ENCODE results near the gene CTBP2. TPM values are rescaled to one million over a fixed set of nuclear protein-coding genes. Genes with fewer than 3 reads are reported as not detected.

CTBP2 gene
- total RNA-seq, 2 donors from 2014 or later = 26.0 to 36.0 TPM

DNA sequence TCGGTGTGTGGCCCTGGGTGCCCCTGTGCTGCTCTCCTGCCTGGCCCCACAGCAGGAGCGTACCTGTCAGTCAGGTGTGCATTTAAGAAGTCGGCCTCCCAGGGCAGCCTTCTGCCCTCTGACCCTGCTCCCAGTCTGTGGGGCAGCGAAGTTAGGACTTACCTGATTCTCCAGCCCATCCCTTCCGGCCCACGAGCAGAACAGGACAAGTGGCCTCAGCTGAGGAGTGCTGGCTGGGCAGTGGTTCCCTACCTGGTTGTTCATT, 24.7 kb downstream of the CTBP2 start:
- H3K36me3 ChIP-seq = no peaks in the 10 kb centered on the region
- H3K27ac ChIP-seq = no peak overlapping the region
- H3K9me3 ChIP-seq = no peaks in the 10 kb centered on the region
- no peak for DNase-seq (ENCODE audit: low spot score)
- peaks cover 0 to 58% of the 10 kb centered on the region in 2 donors for H3K4me1 ChIP-seq
- no peak overlapping the region for H3K4me3 ChIP-seq
- TF ChIP-seq, protein P1, sequence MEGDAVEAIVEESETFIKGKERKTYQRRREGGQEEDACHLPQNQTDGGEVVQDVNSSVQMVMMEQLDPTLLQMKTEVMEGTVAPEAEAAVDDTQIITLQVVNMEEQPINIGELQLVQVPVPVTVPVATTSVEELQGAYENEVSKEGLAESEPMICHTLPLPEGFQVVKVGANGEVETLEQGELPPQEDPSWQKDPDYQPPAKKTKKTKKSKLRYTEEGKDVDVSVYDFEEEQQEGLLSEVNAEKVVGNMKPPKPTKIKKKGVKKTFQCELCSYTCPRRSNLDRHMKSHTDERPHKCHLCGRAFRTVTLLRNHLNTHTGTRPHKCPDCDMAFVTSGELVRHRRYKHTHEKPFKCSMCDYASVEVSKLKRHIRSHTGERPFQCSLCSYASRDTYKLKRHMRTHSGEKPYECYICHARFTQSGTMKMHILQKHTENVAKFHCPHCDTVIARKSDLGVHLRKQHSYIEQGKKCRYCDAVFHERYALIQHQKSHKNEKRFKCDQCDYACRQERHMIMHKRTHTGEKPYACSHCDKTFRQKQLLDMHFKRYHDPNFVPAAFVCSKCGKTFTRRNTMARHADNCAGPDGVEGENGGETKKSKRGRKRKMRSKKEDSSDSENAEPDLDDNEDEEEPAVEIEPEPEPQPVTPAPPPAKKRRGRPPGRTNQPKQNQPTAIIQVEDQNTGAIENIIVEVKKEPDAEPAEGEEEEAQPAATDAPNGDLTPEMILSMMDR (IDR thresholded peaks at IDR 0.05) = no peak
- H3K27me3 ChIP-seq = no peaks in the 10 kb centered on the region

DNA sequence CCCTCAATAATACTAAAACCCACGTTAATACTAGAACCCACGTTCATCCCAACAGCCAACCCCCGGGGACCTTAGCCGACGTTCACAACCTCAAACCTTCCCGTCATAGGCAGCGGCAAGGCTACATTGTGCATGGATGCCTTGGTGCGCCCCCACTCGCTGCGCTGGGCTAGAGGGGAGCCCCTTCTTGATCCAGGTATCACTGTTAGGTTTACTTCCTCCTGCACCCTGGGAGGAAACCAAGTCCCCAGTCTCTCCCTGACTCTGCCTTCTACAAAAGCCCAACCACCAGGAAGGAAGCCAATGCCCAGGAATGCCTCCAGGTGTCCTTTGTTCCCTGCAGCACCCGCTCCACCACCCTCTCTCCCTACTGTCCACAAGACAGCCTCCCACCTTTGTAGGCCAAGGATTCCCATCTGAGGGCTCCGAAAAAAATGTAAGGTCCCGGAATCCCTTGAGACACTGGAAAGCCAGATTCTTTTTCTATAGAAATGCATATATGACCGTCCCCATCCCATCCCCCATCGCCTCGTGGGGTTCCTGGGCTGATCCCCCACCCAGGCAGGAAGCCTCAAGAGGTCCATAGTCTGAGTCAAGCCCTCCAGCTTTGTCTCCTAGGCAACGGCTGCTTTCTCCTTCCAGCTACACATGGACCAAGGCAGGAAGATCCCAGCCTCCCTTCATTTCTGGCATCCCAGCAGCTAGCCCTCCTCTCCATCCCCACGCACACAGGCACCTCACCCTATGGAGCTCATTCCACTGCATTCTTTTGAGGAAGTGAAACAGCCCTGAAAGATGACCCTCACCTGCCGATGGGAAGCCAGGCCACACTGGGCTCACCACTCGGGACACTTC, 25.2 kb downstream of the CTBP2 start:
- peaks cover 0 to 59% of the 10 kb centered on the region in 2 donors for H3K4me1 ChIP-seq
- H3K27me3 ChIP-seq = no peaks in the 10 kb centered on the region
- H3K36me3 ChIP-seq = no peaks in the 10 kb centered on the region
- TF ChIP-seq, protein P1 (IDR thresholded peaks at IDR 0.05) = no peak
- no peaks in the 10 kb centered on the region for H3K9me3 ChIP-seq
- H3K27ac ChIP-seq = no peak overlapping the region
- no peak overlapping the region for H3K4me3 ChIP-seq
- no peak for DNase-seq (ENCODE audit: low spot score)

DNA sequence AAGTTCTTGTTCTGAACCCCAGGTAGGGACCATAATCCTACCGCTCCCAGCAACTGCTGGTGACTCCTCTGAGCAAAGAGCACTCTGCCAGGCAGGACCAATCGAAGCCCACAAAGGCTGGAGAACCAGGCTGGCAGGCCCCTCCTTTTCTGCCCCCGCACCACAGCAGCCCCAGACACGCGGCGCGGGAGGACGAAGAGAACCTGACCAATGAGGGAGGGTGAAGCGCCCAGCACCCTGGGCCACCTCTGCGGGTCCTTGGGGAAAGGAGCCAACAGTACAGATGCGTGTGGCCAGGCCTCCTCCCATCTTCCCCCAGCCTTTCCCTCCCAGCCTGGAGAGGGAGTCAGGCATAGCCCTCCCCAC, 25.9 kb downstream of the CTBP2 start:
- Histone ChIP-seq H3K36me3 (no peaks in the 10 kb centered on the region), H3K27ac (no peak overlapping the region), H3K4me3 (no peak overlapping the region), H3K4me1 (peaks cover 0 to 59% of the 10 kb centered on the region in 2 donors), H3K9me3 (no peaks in the 10 kb centered on the region), H3K27me3 (no peaks in the 10 kb centered on the region)
- TF ChIP-seq, protein P1 (IDR thresholded peaks at IDR 0.05) = no peak
- DNase-seq (ENCODE audit: low spot score) = no peak

DNA sequence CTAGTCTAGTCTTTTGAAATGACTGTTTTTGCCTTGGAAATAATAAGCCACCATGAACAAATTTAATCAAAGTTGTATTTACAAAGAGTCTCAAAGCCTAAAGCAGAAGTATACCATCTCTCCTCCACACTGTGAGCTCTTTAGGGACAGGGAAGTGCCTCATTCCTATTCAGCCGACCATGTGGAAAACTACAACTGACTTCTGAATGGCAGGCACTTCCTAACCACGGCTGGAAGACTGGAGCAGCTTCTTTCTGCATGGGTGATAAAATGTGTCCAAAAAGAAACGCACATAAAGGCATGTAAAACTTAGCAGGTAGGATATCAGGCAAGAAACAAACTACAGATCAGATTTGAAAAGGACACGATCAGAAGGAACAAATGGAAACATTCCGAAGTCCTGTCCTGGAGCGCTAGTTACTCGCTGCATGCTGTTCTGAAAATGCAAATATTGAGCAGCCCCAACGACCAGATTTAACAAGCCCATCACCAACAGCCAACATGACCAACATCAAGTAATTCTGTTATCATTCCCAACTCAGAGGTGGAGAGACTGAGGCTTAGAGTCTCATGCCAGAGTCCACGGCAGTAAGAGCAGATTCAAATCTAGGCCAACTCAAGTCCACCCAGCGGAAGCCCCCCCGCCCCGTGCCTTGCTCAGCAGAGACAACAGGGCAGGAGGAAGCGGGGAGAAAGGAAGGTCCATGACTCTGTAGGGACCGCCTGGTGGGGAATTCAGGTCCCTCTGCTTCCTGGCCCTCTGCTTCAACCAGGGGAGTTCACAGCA, 26.5 kb downstream of the CTBP2 start:
- Histone ChIP-seq H3K27ac (no peak overlapping the region), H3K4me3 (no peak overlapping the region), H3K36me3 (no peaks in the 10 kb centered on the region), H3K27me3 (no peaks in the 10 kb centered on the region), H3K9me3 (no peaks in the 10 kb centered on the region), H3K4me1 (peaks cover 0 to 57% of the 10 kb centered on the region in 2 donors)
- no peak for DNase-seq (ENCODE audit: low spot score)
- TF ChIP-seq, protein P1 (IDR thresholded peaks at IDR 0.05) = no peak

DNA sequence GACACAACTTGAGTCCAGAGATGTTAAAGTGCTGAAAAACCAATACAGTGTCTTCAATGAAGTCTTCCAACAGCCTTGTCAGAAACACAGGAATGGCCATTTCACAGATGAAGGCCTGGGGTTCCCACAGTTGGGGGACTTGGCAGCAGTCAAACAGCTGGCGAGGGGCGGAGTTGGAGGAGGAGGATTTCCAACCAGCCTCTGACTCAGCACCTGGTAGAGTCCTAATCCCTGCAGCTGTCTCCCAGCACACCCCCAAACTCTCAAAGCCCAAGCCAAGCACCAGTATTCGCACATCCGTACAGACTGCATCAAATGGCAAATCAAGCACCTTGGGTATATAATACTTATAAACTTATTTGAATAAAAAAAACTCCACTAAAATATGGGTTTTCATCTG, 28.0 kb downstream of the CTBP2 start:
- Histone ChIP-seq H3K9me3 (no peaks in the 10 kb centered on the region), H3K4me1 (peaks cover 0 to 54% of the 10 kb centered on the region in 2 donors), H3K27ac (no peak overlapping the region), H3K36me3 (no peaks in the 10 kb centered on the region), H3K27me3 (no peaks in the 10 kb centered on the region), H3K4me3 (no peak overlapping the region)
- no peak for DNase-seq (ENCODE audit: low spot score)
- TF ChIP-seq, protein P1 (IDR thresholded peaks at IDR 0.05) = no peak
